GF-D8 (cell line): ENCODE data around the gene PLEKHM3.
A peak's percentile ranks its signal among the peaks of the same experiment; 100 is the strongest.

Experiments used
- DNase-seq: peaks from one replicate; lab custom pipeline; 2025; lab: John Stamatoyannopoulos, UW

PLEKHM3 gene

GRCh38 chr2:207849443-207849842 is 175.9 kb downstream of the PLEKHM3 start:
- no peak for DNase-seq

GRCh38 chr2:207848545-207848928 is 176.8 kb downstream of the PLEKHM3 start:
- no peak for DNase-seq

DNA sequence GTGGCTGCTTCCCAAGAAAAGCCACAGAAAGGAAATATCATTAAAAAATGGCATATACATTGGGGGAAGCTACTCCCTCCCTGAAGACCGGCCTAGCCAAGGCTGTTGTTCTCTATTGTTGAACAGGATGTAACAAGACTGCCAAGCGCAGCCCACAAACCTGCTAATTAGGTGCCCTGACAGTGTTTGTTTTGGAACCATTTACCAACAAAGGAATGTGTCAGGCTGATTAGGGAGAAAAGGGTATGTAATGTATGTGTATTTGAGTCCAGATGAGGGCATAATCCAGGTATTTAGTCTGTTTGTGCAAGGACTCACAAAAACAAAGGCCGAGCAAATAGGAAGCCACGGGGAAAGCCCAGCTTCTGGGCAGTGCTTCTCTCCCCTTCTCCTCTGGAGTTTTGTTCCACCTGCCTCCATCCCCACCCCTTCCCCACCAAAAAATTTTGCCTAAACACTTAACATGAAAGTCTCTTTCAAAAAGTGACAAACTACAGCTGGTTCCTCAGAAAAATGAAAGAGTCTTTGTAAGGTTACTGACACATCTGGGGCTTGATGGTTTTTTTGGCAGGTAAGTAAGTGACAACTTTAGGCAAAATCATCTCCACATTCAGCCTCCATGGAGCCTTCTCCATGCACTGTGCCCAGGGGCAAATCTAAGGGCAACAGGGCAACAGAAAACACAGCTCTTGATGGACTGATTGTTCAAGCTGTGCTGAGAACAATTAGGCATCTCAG is 177.4 kb downstream of the PLEKHM3 start:
- DNase-seq = peak; percentile 47

- peak; percentile 47 for DNase-seq
Observed at GRCh38 chr2:207847098-207847806, 178.1 kb downstream of the PLEKHM3 start.

- DNase-seq = no peak
Observed at GRCh38 chr2:207845202-207845864, 180.0 kb downstream of the PLEKHM3 start.

DNA sequence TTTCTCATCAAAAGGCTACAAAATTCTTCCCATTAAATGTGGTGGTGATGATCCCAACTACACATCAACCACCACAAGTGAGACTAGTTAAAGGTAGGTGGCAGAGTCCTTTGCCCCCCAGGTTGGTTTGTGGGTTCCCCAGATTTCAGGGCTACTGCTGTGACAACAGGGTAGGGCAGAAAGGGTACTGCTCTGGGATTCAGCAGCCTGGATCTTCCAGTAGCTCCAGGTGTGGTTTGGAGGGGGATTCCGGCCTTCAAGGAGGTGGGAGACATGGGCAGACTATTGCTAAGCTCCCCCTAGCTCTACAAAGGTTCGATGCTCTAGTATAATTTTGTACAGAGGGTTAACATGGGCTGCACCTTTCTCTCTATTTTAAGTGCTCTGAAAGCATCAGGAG is 180.7 kb downstream of the PLEKHM3 start:
- no peak for DNase-seq

- no peak for DNase-seq
Observed at GRCh38 chr2:207840101-207840500, 185.2 kb downstream of the PLEKHM3 start.

DNA sequence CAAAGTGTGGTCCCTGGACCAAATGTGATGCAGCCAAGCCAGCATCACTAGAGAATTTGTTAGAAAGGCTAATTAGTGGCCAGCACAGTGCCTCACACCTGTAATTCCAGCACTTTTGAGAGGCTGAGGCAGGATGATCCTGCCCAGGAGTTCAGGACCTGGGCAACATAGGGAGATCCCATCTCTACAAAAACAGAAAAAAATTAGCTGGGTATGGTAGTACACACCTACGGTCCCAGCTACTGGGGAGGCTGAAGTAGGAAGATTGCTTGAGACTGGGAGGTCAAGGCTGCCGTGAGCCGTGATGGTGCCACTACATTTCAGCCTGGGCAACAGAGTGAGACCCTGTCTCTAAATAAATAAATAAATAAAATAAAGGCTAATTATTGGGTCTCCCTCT is 185.8 kb downstream of the PLEKHM3 start:
- no peak for DNase-seq

- DNase-seq = no peak
Observed at GRCh38 chr2:207839028-207839427, 186.3 kb downstream of the PLEKHM3 start.

DNA sequence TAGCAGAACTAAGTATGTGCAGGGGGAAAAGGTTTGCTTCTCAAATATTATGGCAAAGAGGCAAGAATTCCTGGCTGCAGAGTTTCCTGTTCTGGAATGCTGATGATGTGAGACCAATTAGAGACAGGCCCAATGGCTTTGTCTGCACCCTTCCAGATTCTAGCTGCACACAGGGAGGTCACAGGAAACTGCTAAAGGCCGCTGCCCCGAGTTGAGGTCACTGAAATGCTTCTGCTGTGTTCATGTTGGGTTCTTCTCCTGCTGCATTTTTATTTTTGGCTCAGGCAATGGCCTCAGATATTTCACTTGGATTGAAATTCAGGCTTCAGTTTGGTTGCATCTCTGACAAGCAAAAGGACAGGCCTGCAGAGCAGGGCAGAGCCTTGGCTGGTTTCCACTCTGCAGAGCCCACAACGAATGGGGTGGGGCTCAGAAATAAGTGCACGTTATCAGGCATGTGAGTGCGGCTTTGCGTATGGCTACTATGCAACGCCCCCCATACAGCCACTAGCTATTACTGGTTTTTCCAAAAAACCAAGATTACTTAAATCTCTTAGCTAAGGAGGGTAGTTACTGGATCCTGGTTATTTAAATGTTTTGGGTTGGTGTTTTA is 188.7 kb downstream of the PLEKHM3 start:
- no peak for DNase-seq

- DNase-seq = no peak
Observed at GRCh38 chr2:207835805-207836204, 189.5 kb downstream of the PLEKHM3 start.

DNA sequence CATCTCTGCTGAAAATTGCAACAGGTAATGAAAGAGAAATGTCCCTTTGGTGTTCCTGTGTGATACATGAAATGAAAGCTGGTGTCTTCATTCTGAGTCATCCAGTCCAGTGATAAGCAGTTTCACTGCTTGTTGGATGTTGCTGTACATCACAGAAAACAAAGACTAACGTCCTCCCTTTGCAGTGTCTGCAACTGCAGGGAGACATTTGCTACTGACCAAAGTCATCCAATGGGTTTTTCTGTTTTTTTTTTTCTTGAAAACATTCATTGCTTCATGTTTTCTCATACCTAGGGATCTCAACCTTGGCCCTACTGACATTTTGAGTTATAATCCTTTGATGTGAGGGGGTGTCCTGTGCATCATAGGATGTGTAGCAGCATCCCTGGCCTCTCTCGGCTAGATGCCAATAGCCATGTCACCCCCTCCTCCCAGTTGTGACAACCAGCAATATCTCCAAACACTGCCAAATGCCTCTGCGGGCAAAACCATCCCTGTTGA is 192.0 kb downstream of the PLEKHM3 start:
- DNase-seq = no peak

DNA sequence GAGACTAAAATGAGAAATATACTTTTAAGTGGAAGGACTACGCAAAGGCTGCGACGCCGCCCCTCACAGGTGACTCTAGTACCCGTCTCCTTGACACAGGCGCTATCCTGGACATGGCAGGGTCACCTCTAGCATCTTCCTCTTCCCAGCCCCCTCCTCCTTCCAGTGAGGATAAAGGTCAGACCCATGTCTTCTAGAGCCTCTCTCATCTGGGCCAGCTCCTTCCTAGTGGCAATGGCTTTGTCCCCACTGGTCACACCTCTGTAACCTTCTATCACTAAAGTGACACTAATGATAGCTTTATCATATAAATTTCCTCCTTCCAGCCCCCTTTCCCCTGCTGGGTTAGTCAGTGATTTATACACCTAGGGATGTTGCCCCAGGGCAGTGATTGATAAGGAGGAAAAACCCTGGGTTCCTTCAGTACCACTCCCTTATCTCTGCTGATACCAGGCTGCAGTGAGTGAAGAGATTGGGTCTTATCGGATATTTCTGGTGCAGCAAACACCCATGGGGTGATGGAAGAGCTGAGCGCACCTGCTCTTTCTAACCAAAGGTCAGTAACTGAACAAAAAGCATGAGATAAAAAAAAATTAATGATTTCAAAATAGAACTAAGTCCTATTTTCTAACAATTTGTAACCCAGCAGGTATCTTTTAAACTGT is 193.6 kb downstream of the PLEKHM3 start:
- DNase-seq = no peak

GRCh38 chr2:207830778-207831438 is 194.4 kb downstream of the PLEKHM3 start:
- DNase-seq = no peak

- DNase-seq = no peak
Observed at GRCh38 chr2:207828361-207829057, 196.8 kb downstream of the PLEKHM3 start.

GRCh38 chr2:207825978-207826377 is 199.3 kb downstream of the PLEKHM3 start:
- DNase-seq = no peak

DNA sequence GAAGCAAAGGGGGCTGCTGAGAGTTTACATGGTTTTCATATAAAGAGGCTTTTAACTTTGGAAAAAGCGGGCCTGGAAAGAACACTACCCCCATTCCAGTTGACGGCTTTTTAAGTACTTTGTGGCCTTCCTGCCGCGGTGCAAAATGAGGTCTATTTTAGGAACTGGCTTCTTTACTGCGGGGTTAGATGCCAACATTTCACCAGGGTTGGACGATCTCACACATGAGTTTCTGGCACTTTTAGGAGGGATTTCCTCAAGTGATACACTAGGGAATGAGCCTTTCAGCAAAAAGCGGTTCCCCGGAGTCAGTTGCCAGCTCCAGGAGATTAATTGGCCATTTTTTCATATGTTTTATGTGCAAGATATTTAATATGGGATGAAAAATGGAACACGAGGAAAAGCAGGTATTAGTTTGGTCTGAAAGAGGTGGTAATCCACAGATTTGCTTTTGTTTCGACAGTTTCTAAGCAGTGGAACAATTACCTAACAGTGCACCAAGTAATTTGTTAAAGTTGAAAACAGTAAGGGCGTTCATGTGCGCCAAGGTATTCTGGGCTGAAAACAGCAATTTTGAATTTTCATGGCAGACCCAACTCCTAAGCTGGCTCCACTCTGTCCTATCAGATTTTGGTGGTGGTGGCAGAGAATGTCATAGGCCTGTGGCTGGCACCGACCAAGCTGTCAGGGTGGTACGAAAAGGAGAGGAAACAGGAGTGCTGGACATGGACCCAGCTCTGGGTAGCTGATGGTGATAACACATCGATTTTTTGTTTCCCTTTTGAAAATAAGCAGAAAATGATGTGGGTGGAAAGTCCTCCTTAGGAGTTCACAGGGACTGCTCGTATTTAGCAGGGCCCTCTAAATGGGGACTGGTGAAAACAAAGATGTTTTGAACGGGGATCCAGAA is 200.0 kb downstream of the PLEKHM3 start:
- DNase-seq = no peak

GRCh38 chr2:207823865-207824264 is 201.5 kb downstream of the PLEKHM3 start:
- no peak for DNase-seq
